Upper lobe of left lung (tissue), 6 donors: ENCODE measurements around the gene TXNL4B. TPM values are rescaled to one million over a fixed set of nuclear protein-coding genes. Genes with fewer than 3 reads are reported as not detected.
A peak's percentile ranks its signal among the peaks of the same experiment; 100 is the strongest.
"Not testable (repeated sequence)": the region's sequence is repeated elsewhere in the genome, so short reads cannot be mapped to it uniquely, and the experiment has no call there.

Source experiments
- ATAC-seq, 2 donors: fragments of 200-7000 bp; cut with Tn5 transposase; one replicate each; pipeline ENCODE4 v1.9.1; 2022; ENCODE audit warnings: mild to moderate bottlenecking in 2 of 2, moderate library complexity in 2 of 2; ENCODE audit not compliant: low FRiP score in 2 of 2
- DNase-seq, 2 donors: peaks; one replicate each; pipeline ENCODE4 v3.0.0-alpha.2; 2019 to 2020
- H3K27ac ChIP-seq, 4 donors: fragments of 200-600 bp; sonication (generic); one replicate each; pipeline ENCODE4 v1.5.1; 2016 to 2019
- H3K27me3 ChIP-seq, 4 donors: fragments of 200-600 bp; sonication (generic); one replicate each; pipeline ENCODE4 v1.5.1; 2017 to 2019
- H3K36me3 ChIP-seq, 4 donors: fragments of 200-600 bp; sonication (generic); one replicate each; pipeline ENCODE4 v1.5.1; 2016 to 2019
- H3K4me1 ChIP-seq, 4 donors: fragments of 200-600 bp; sonication (generic); one replicate each; pipeline ENCODE4 v1.5.1; 2018 to 2019
- H3K4me3 ChIP-seq, 4 donors: fragments of 200-600 bp; sonication (generic); one replicate each; pipeline ENCODE4 v1.5.1; 2017 to 2019; ENCODE audit warnings: mild to moderate bottlenecking in 2 of 4, moderate library complexity in 1 of 4
- H3K9me3 ChIP-seq, 4 donors: fragments of 200-600 bp; sonication (generic); one replicate each; pipeline ENCODE4 v1.5.1; 2018 to 2019
- EP300 ChIP-seq, 4 donors: sonication (generic); formaldehyde crosslinking; IDR thresholded peaks; one replicate each; pipeline ENCODE4 v1.5.1; 2017; ENCODE audit warnings: antibody characterized with exemption in 4 of 4, control low read depth in 2 of 4
- POLR2A ChIP-seq, 4 donors: fragments of 450-650 bp; IDR thresholded peaks; one replicate each; pipeline ENCODE4 v1.5.1; 2016 to 2017; ENCODE audit warnings: antibody characterized with exemption in 4 of 4, mild to moderate bottlenecking in 2 of 4
- POLR2AphosphoS5 ChIP-seq, 2 donors: sonication (generic); formaldehyde crosslinking; IDR thresholded peaks; one replicate each; pipeline ENCODE4 v1.5.1; 2017; ENCODE audit warnings: antibody characterized with exemption in 2 of 2
- WGBS, 2 donors: methylation state at CpG; one replicate each; pipeline ENCODE4 v1.1.5; 2017 to 2018; 5-methylcytosine and 5-hydroxymethylcytosine counted together
- total RNA-seq, 6 donors: library from RNA; depleted of rRNA in 4 of 6; stranded (reverse); fragments of >200 nt in 4 of 6; gene quantifications; one replicate each; pipeline versions ENCODE4 v1.1.0 to v1.2.1, GENCODE V29; 2016 to 2021
- TF ChIP-seq, protein P1 (sequence below), 6 experiments: fragments of 450-650 bp in 4 of 6; fragments of 200-600 bp in 2 of 6; sonication (generic) in 2 of 6; IDR thresholded peaks; one replicate each; pipeline ENCODE4 v1.5.1; 2016 to 2019; ENCODE audit warnings: antibody characterized with exemption in 6 of 6
- donor health status: DM: no; HTN: no; CAD: no; lungs with moderate emphysema.
- donor health status: DM: no; HTN: yes; CAD: no; lungs with severe emphysema.

Gene TXNL4B
- total RNA-seq, 6 donors from 2014 or later, result 5.7 to 13.4 (median 9.6) TPM

DNA sequence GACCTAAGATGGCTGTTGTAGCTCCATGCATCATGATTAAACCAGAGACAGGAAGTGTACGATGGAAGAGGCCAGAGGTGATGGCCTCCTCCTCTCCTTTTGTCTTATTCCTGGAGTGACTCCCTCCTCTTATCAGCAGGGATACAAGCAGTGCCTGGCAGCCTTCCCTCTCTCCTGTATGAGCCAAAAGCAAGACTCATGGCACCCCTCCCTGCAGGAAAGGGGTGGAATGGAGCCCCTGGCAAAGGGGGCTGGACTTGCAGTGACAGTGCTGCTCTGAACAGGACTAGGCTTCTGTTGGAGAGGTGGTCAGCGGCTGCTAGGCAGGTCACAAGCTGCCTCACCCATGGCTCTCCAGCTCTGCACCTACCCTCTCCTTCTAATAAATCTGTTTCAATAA is 8.4 kb downstream of the TXNL4B start:
- H3K36me3 ChIP-seq, result peaks cover 13 to 59% (median 51%) of the 10 kb centered on the region in 4 donors
- 98 to 100% methylated on average over 2 of the region's 2 CpGs for WGBS, 2 donors
- no peak for ATAC-seq

DNA sequence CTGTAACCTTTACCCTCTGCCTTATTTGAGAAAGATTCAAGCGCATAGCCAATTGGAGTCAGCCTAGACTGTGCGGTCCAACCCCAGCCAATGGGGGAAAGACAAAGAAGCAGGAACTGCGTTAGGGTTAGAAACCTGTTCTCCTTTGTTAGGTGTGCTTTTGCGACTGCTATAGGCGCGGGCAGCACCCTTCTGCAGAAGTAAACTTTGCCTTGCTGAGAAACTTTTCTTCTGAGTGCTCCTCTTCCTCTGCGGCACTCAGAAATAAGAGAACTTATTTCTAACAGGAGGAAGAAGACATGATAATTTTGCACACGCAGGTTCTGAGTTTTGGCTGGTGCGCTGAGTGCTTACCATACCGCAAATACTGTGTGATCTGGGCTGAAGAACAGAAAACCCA is 9.0 kb downstream of the TXNL4B start:
- Histone ChIP-seq H3K27me3 (no peaks in the 10 kb centered on the region), H3K36me3 (peaks cover 10 to 53% (median 46%) of the 10 kb centered on the region in 4 donors), H3K4me1 (no peaks in the 10 kb centered on the region), H3K4me3 (no peak overlapping the region), H3K27ac (no peak overlapping the region), H3K9me3 (peaks cover 0 to 10% (median 6%) of the 10 kb centered on the region in 4 donors)
- DNase-seq (no peak), ATAC-seq (peak in 1 of 2 donors; percentile 46)
- 91 to 99% methylated on average over 10 of the region's 10 CpGs for whole genome bisulfite sequencing, 2 donors
- TF ChIP-seq POLR2A (IDR thresholded peaks at IDR 0.05) (no peak), EP300 (IDR thresholded peaks at IDR 0.05) (no peak), POLR2AphosphoS5 (IDR thresholded peaks at IDR 0.05) (no peak)
- TF ChIP-seq, protein P1, sequence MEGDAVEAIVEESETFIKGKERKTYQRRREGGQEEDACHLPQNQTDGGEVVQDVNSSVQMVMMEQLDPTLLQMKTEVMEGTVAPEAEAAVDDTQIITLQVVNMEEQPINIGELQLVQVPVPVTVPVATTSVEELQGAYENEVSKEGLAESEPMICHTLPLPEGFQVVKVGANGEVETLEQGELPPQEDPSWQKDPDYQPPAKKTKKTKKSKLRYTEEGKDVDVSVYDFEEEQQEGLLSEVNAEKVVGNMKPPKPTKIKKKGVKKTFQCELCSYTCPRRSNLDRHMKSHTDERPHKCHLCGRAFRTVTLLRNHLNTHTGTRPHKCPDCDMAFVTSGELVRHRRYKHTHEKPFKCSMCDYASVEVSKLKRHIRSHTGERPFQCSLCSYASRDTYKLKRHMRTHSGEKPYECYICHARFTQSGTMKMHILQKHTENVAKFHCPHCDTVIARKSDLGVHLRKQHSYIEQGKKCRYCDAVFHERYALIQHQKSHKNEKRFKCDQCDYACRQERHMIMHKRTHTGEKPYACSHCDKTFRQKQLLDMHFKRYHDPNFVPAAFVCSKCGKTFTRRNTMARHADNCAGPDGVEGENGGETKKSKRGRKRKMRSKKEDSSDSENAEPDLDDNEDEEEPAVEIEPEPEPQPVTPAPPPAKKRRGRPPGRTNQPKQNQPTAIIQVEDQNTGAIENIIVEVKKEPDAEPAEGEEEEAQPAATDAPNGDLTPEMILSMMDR (IDR thresholded peaks at IDR 0.05), result no peak

More for the DNA sequence above, 8.4 kb downstream of the TXNL4B start:
- no peaks in the 10 kb centered on the region for H3K4me1 ChIP-seq
- no peak overlapping the region for H3K4me3 ChIP-seq
- TF ChIP-seq, protein P1 (IDR thresholded peaks at IDR 0.05), result no peak
- peaks cover 0 to 10% (median 6%) of the 10 kb centered on the region in 4 donors for H3K9me3 ChIP-seq
- DNase-seq, result no peak
- no peaks in the 10 kb centered on the region for H3K27me3 ChIP-seq
- H3K27ac ChIP-seq, result no peak overlapping the region

DNA sequence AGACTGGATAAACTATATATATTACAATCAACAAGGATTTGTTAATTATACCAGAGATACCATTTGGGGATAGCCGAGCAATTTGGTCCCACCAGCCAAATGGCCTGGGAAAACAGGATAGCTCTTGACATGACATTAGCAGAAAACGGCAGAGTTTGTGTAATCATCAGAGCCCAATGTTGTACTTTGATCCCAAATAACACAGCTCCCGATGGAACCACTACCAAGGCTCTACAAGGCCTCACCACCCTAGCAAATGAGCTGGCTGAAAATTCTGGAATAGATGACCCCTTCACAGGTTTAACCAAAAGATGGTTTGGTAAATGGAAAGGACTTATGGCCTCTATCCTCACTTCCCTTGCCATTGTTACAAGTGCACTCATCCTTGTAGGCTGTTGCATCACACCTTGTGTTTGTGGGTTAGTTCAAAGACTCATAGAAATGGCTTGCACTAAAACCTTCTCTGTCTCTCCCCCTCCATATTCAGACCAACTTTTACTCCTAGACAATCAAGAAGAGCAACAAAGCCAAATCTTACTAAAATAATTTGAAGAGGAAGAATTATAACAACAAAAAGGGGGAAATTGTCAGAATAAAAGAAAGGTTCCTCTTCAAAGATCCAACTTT is 9.5 kb downstream of the TXNL4B start:
- Histone ChIP-seq H3K36me3 (peaks cover 10 to 48% (median 41%) of the 10 kb centered on the region in 4 donors), H3K4me1 (no peaks in the 10 kb centered on the region), H3K27me3 (no peaks in the 10 kb centered on the region), H3K9me3 (peaks cover 0 to 10% (median 6%) of the 10 kb centered on the region in 4 donors), H3K27ac (no peak overlapping the region), H3K4me3 (no peak overlapping the region)
- DNase-seq (no peak), ATAC-seq (no peak)
- TF ChIP-seq, protein P1 (IDR thresholded peaks at IDR 0.05), result no peak
- TF ChIP-seq POLR2AphosphoS5 (IDR thresholded peaks at IDR 0.05) (no peak), EP300 (IDR thresholded peaks at IDR 0.05) (no peak), POLR2A (IDR thresholded peaks at IDR 0.05) (no peak)
- 63 to 67% methylated on average over 3 of the region's 3 CpGs for WGBS, 2 donors

DNA sequence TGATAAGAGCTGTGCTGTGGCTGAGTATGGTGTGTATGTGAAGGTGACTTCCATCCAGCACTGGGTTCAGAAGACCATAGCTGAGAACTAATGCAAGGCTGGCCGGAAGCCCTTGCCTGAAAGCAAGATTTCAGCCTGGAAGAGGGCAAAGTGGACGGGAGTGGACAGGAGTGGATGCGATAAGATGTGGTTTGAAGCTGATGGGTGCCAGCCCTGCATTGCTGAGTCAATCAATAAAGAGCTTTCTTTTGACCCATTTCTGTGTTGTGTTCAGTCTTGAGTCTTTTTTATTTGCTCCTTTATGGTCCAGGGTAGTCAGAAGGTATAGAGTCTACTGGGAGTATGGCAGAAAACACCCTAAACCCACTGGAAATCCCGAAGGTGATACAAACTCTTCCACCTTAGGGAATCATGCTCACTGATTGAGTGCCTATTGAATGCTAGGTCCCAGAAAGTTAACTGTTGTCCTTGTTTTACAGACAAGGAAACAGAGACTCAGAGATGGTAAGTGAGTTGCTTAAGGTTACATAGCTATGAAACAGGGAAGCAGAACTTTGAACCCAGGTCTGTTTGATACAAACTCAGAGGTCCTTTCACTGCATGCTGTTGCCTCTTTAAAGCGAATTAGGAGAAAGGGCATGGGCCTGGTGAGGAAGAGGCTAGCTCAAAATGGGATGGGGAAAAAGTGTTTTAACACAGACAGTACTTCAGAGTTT is 16.3 kb downstream of the TXNL4B start:
- 69 to 100% methylated on average over 1 to 2 of the region's 5 CpGs for WGBS, 2 donors
- not testable (repeated sequence) for DNase-seq, H3K4me3 ChIP-seq, ATAC-seq, H3K36me3 ChIP-seq, H3K27ac ChIP-seq, H3K4me1 ChIP-seq, H3K27me3 ChIP-seq, H3K9me3 ChIP-seq

DNA sequence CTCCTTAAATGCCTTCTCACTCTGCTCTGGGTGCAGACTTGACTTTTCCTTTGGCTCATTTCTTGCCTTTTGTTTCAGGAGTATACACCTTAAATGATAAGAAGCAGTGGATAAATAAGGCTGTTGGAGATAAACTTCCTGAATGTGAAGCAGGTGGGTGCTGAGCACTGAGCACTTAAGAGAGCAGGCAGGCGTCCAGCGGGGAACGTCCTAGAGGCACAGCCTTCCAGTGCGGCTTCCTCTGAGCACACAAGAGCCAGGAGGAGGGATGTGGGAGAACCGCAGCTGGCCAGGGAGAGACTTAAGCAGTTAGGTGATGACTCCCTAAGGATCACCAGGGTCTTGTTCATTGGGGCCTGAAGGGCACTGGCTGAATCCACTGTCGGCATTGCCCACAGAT is 18.4 kb downstream of the TXNL4B start:
- not testable (repeated sequence) for DNase-seq, H3K27me3 ChIP-seq, H3K27ac ChIP-seq, H3K4me1 ChIP-seq, H3K9me3 ChIP-seq, ATAC-seq, H3K4me3 ChIP-seq, H3K36me3 ChIP-seq
- WGBS, 2 donors, result 86 to 90% methylated on average over 1 to 2 of the region's 6 CpGs
